Trophoblast cell (in vitro differentiated cells and primary cell): Measurements from ENCODE around the gene MAGI1.

Experiments
- DNase-seq, 2 donors: peaks; one replicate each; pipeline ENCODE4 v3.0.0-alpha.2; 2016
- H2AFZ ChIP-seq: 2 replicates; pipeline ENCODE4 v1.6.1; 2013; ENCODE audit warnings: low read length, moderate library complexity, mild to moderate bottlenecking; ENCODE audit not compliant: insufficient read depth, poor library complexity
- H2AK5ac ChIP-seq: 2 replicates; pipeline ENCODE4 v1.6.1; 2013; ENCODE audit warnings: mild to moderate bottlenecking, low read length
- H2BK120ac ChIP-seq: 2 replicates; pipeline ENCODE4 v1.6.1; 2013; ENCODE audit warnings: low read length, mild to moderate bottlenecking, moderate library complexity; ENCODE audit not compliant: insufficient read depth, poor library complexity
- H2BK12ac ChIP-seq: 2 replicates; pipeline ENCODE4 v1.6.1; 2013; ENCODE audit warnings: mild to moderate bottlenecking, low read length, moderate library complexity
- H2BK5ac ChIP-seq: 2 replicates; pipeline ENCODE4 v1.6.1; 2013; ENCODE audit warnings: low read length, low read depth, moderate library complexity, mild to moderate bottlenecking; ENCODE audit not compliant: poor library complexity
- H3K14ac ChIP-seq: 2 replicates; pipeline ENCODE4 v1.6.1; 2013; ENCODE audit warnings: mild to moderate bottlenecking, low read length
- H3K18ac ChIP-seq: 2 replicates; pipeline ENCODE4 v1.6.1; 2013; ENCODE audit warnings: mild to moderate bottlenecking, low read length
- H3K23ac ChIP-seq: 2 replicates; pipeline ENCODE4 v1.6.1; 2013; ENCODE audit warnings: low read length
- H3K27ac ChIP-seq: 2 replicates; pipeline ENCODE4 v1.5.1; 2013; ENCODE audit warnings: low read depth, mild to moderate bottlenecking, inconsistent platforms, low read length, moderate library complexity
- H3K27me3 ChIP-seq: 2 replicates; pipeline ENCODE4 v1.6.1; 2013; ENCODE audit warnings: inconsistent platforms, mild to moderate bottlenecking, low read length, moderate library complexity; ENCODE audit not compliant: insufficient read depth
- H3K36me3 ChIP-seq, 2 experiments: 1 replicate in 1 of 2; 2 replicates in 1 of 2; pipeline ENCODE4 v1.6.1; 2013; ENCODE audit warnings: low read length in 2 of 2, mild to moderate bottlenecking in 2 of 2, moderate library complexity in 1 of 2; ENCODE audit not compliant: insufficient read depth in 2 of 2, control insufficient read depth in 1 of 2
- H3K4ac ChIP-seq: 2 replicates; pipeline ENCODE4 v1.6.1; 2013; ENCODE audit warnings: low read depth, mild to moderate bottlenecking, low read length, moderate library complexity
- H3K4me1 ChIP-seq, 2 experiments: 1 replicate in 1 of 2; 2 replicates in 1 of 2; pipeline ENCODE4 v1.6.1; 2013; ENCODE audit warnings: low read length in 2 of 2, mild to moderate bottlenecking in 2 of 2, moderate library complexity in 1 of 2; ENCODE audit not compliant: insufficient read depth in 2 of 2, control insufficient read depth in 1 of 2
- H3K4me2 ChIP-seq: 2 replicates; pipeline ENCODE4 v1.6.1; 2013; ENCODE audit warnings: inconsistent platforms, mild to moderate bottlenecking, low read length, moderate library complexity
- H3K4me3 ChIP-seq: 2 replicates; pipeline ENCODE4 v1.5.1; 2013; ENCODE audit warnings: mild to moderate bottlenecking, low read depth, low read length, inconsistent platforms
- H3K79me1 ChIP-seq: one replicate; pipeline ENCODE4 v1.6.1; 2013; ENCODE audit warnings: low read length
- H3K79me2 ChIP-seq: 2 replicates; pipeline ENCODE4 v1.6.1; 2013; ENCODE audit warnings: low read length, mild to moderate bottlenecking; ENCODE audit not compliant: control insufficient read depth, insufficient read depth, poor library complexity
- H3K9ac ChIP-seq: 2 replicates; pipeline ENCODE4 v1.6.1; 2013; ENCODE audit warnings: mild to moderate bottlenecking, low read length
- H3K9me3 ChIP-seq: 2 replicates; pipeline ENCODE4 v1.6.1; 2013; ENCODE audit warnings: low read depth, mild to moderate bottlenecking, control low read depth, inconsistent platforms, low read length; ENCODE audit not compliant: insufficient read depth
- H4K12ac ChIP-seq: 2 replicates; pipeline ENCODE4 v1.6.1; 2013; ENCODE audit warnings: low read depth, mild to moderate bottlenecking, low read length, moderate library complexity
- H4K8ac ChIP-seq: 2 replicates; pipeline ENCODE4 v1.6.1; 2013; ENCODE audit warnings: low read depth, mild to moderate bottlenecking, low read length, moderate library complexity
- H4K91ac ChIP-seq: one replicate; pipeline ENCODE4 v1.6.1; 2013; ENCODE audit warnings: low read depth, mild to moderate bottlenecking, low read length, moderate library complexity
- WGBS: extraction: QIAGEN DNeasy Blood & Tissue Kit; methylation state at CpG from one replicate; pipeline ENCODE4 v1.1.7; 2013; ENCODE audit warnings: missing lambda C conversion rate; ENCODE audit not compliant: insufficient read length, insufficient coverage; ENCODE audit errors: extremely low coverage; 5-methylcytosine and 5-hydroxymethylcytosine counted together

MAGI1 gene

DNA sequence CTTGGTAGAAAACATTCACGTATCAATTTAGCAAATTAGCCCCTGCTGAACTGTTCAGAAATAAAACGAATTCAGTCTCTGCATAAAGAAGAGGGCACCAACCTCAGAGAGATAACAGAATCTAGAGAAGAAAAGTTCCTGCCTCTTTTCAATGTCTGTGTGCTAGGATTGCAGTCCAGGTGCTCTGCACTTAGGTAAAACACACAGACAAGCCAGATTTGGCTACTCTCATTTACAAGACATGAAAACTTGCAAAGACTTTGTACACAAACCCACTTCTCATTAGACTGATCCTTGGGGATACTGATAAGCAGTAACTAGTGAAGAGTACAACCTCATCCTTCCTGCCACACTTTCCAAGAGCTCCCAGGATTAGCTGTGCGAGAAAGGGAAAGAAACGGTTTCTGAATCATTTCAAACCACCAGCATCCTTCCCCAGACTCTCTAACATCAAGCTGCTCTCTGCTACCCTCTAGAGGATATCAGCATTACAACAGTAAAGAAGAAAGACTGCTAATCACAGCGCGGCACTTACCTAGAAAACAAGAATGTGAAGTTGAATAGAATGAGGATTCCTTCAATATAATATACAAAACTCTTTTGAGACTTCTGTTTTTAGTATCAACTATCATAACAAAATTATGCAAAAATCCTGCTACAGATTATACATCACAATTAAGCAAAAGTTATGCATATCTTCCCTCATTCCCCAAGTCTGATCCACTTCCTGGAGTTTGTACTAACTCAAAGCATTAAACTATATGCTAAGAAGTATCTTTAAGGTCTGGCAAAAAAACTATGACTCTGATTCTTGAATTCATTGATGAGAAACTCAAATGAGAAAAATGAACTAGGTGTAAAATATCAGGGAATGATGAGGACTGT lies 306.4 kb downstream of the MAGI1 start:
- H4K12ac ChIP-seq, result no peak overlapping the region
- WGBS, result no CpG with 5 or more reads among the region's 6 CpGs
- no peaks in the 10 kb centered on the region for H3K9me3 ChIP-seq
- no peak overlapping the region for H3K9ac ChIP-seq
- no peak overlapping the region for H3K4ac ChIP-seq
- no peaks in the 10 kb centered on the region for H3K79me1 ChIP-seq
- no peak overlapping the region for H3K14ac ChIP-seq
- H2BK12ac ChIP-seq, result no peak overlapping the region
- H2AFZ ChIP-seq, result no peak overlapping the region
- no peak overlapping the region for H2BK5ac ChIP-seq
- no peak overlapping the region for H4K91ac ChIP-seq
- H3K36me3 ChIP-seq, result no peaks in the 10 kb centered on the region
- no peaks in the 10 kb centered on the region for H3K27me3 ChIP-seq
- no peak overlapping the region for H2BK120ac ChIP-seq
- H2AK5ac ChIP-seq, result no peak overlapping the region
- no peak overlapping the region for H3K27ac ChIP-seq
- no peak overlapping the region for H3K23ac ChIP-seq
- H3K79me2 ChIP-seq, result no peaks in the 10 kb centered on the region
- no peak overlapping the region for H3K4me3 ChIP-seq
- no peak overlapping the region for H3K18ac ChIP-seq
- H4K8ac ChIP-seq, result no peak overlapping the region
- peak in 1 of 2 donors; percentile 75 for DNase-seq
- H3K4me1 ChIP-seq, result no peaks in the 10 kb centered on the region
- no peak overlapping the region for H3K4me2 ChIP-seq

DNA sequence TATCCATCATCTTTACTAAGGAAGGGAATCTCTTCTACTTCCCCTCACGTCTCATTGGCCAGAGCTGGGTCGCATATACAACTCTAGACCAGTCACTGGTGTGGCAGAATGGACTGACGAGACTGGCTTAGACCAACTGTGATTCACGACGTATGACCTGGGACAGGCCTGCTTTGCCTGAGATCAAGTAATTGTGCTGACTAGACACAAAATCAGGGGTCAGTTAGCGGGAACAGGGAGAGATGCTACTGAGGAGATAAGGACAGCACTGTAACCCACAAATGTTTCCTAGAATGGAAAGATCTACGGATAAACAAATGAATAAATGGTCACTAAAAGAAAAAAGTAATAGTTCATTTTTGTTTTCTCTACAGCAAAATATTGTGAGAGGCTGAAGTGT lies 308.3 kb downstream of the MAGI1 start:
- no peak overlapping the region for H2AK5ac ChIP-seq
- no peak overlapping the region for H2BK12ac ChIP-seq
- H4K8ac ChIP-seq, result no peak overlapping the region
- no peak overlapping the region for H3K14ac ChIP-seq
- no peak overlapping the region for H2BK5ac ChIP-seq
- no peaks in the 10 kb centered on the region for H3K4me1 ChIP-seq
- H3K18ac ChIP-seq, result no peak overlapping the region
- no peaks in the 10 kb centered on the region for H3K9me3 ChIP-seq
- no peaks in the 10 kb centered on the region for H3K36me3 ChIP-seq
- H3K27me3 ChIP-seq, result no peaks in the 10 kb centered on the region
- WGBS, result no CpG with 5 or more reads among the region's 7 CpGs
- no peak overlapping the region for H3K4me2 ChIP-seq
- no peak overlapping the region for H3K27ac ChIP-seq
- no peak overlapping the region for H4K12ac ChIP-seq
- no peak overlapping the region for H2AFZ ChIP-seq
- H3K4me3 ChIP-seq, result no peak overlapping the region
- no peaks in the 10 kb centered on the region for H3K79me2 ChIP-seq
- no peak overlapping the region for H2BK120ac ChIP-seq
- H4K91ac ChIP-seq, result no peak overlapping the region
- no peak overlapping the region for H3K4ac ChIP-seq
- no peak overlapping the region for H3K9ac ChIP-seq
- no peak overlapping the region for H3K23ac ChIP-seq
- DNase-seq, result no peak
- H3K79me1 ChIP-seq, result no peaks in the 10 kb centered on the region

DNA sequence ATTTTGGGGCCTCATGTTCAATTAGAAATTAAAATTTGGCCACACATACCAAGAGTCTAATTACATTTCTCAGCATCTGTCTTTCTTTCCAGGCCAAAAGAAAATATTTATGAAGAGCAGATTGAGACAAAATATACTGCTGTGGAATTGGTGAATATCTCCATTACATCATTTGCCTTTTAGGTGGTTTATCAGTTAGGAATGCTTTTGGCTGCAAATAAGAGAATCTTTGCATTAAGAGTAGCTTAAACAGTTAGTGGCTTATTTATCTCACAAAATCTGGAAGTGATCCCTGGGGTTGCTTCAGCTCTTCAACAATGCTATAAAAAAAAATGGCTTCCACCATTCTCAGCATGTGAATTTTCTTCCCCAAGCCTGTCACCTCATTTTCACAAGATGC lies 308.7 kb downstream of the MAGI1 start:
- Histone ChIP-seq H2AFZ (no peak overlapping the region), H3K23ac (no peak overlapping the region), H3K4me3 (no peak overlapping the region), H3K4me1 (no peaks in the 10 kb centered on the region), H3K9me3 (no peaks in the 10 kb centered on the region), H3K18ac (no peak overlapping the region), H2BK12ac (no peak overlapping the region), H4K91ac (no peak overlapping the region), H2BK120ac (no peak overlapping the region), H3K36me3 (no peaks in the 10 kb centered on the region), H2AK5ac (no peak overlapping the region), H3K4me2 (no peak overlapping the region), H3K14ac (no peak overlapping the region), H3K9ac (no peak overlapping the region), H3K27ac (no peak overlapping the region), H3K79me2 (no peaks in the 10 kb centered on the region), H4K8ac (no peak overlapping the region), H3K4ac (no peak overlapping the region), H3K27me3 (no peaks in the 10 kb centered on the region), H4K12ac (no peak overlapping the region), H3K79me1 (no peaks in the 10 kb centered on the region), H2BK5ac (no peak overlapping the region)
- no peak for DNase-seq

DNA sequence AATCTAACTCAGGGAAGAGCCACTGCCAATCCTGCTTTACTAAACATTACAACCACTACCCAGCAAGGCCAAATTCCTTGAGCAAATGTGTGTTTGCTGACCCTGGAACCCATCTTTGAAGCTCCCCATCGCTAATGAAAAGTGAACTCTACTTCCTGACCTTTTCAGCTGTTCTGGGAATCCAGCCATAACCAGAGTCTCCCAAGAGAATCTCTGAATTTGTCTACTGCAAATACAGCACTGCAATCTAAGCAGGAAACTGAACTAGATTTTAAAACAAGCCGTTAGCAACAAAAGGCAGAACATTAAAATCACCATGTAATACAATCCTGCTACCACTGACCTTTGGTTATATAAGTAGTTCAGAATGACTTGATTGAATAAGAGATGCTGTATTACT lies 309.2 kb downstream of the MAGI1 start:
- H3K14ac ChIP-seq, result no peak overlapping the region
- H3K4me3 ChIP-seq, result no peak overlapping the region
- no peak overlapping the region for H3K9ac ChIP-seq
- no peaks in the 10 kb centered on the region for H3K79me2 ChIP-seq
- WGBS, result no CpG with 5 or more reads among the region's 2 CpGs
- no peak overlapping the region for H2BK5ac ChIP-seq
- H2BK120ac ChIP-seq, result no peak overlapping the region
- H4K8ac ChIP-seq, result no peak overlapping the region
- H3K27me3 ChIP-seq, result no peaks in the 10 kb centered on the region
- H3K36me3 ChIP-seq, result no peaks in the 10 kb centered on the region
- no peak overlapping the region for H3K27ac ChIP-seq
- H3K79me1 ChIP-seq, result no peaks in the 10 kb centered on the region
- no peak overlapping the region for H3K4me2 ChIP-seq
- H3K4me1 ChIP-seq, result no peaks in the 10 kb centered on the region
- no peak overlapping the region for H2BK12ac ChIP-seq
- no peaks in the 10 kb centered on the region for H3K9me3 ChIP-seq
- no peak overlapping the region for H4K91ac ChIP-seq
- H3K18ac ChIP-seq, result no peak overlapping the region
- no peak overlapping the region for H2AFZ ChIP-seq
- no peak overlapping the region for H2AK5ac ChIP-seq
- no peak overlapping the region for H3K23ac ChIP-seq
- H4K12ac ChIP-seq, result no peak overlapping the region
- H3K4ac ChIP-seq, result no peak overlapping the region
- DNase-seq, result no peak
